Activated T-cell treated with anti-CD3 and anti-CD28 coated beads, Interleukin-2, amount 50 U/mL, for 72 hours (primary cell): ENCODE results near the gene FITM2. TPM values are rescaled to one million over a fixed set of nuclear protein-coding genes. Genes with fewer than 3 reads are reported as not detected.
"Not testable (repeated sequence)": the region's sequence is repeated elsewhere in the genome, so short reads cannot be mapped to it uniquely, and the experiment has no call there.

Experiments
- ATAC-seq, 2 donors: fragments of 150-1000 bp; cut with Tn5 transposase; replicated peaks in 1 of 2; 2 replicates each; pipeline ENCODE4 v1.10.0; 2021; ENCODE audit warnings: moderate library complexity in 2 of 2, mild to moderate bottlenecking in 1 of 2
- DNase-seq, 2 donors: peaks; one replicate each; pipeline ENCODE4 v3.0.0; 2021 to 2022; ENCODE audit warnings: mixed read lengths in 1 of 2
- H3K27ac Mint-ChIP-seq: one replicate; pipeline ENCODE4 v1.8.0; 2022; ENCODE audit warnings: mild to moderate bottlenecking, moderate library complexity, mixed read lengths
- H3K27me3 Mint-ChIP-seq: one replicate; pipeline ENCODE4 v1.8.0; 2022; ENCODE audit warnings: low read depth, mixed read lengths
- H3K36me3 Mint-ChIP-seq, 2 donors: one replicate each; pipeline ENCODE4 v1.8.0; 2022; ENCODE audit warnings: mixed read lengths in 2 of 2, mild to moderate bottlenecking in 1 of 2; ENCODE audit not compliant: insufficient read depth in 2 of 2
- H3K4me1 Mint-ChIP-seq: one replicate; pipeline ENCODE4 v1.8.0; 2022; ENCODE audit warnings: low read depth, mixed read lengths
- H3K4me3 Mint-ChIP-seq, 2 donors: one replicate each; pipeline ENCODE4 v1.8.0; 2022; ENCODE audit warnings: mild to moderate bottlenecking in 2 of 2, mixed read lengths in 2 of 2, moderate library complexity in 2 of 2
- H3K9me3 Mint-ChIP-seq, 2 donors: one replicate each; pipeline ENCODE4 v1.8.0; 2022; ENCODE audit warnings: mixed read lengths in 2 of 2
- total RNA-seq, 2 donors: library from RNA; stranded (reverse); gene quantifications; one replicate each; pipeline ENCODE4 v1.2.3, GENCODE V29; 2022

The FITM2 gene
- total RNA-seq, 2 donors from 2014 or later, result 2.9 to 3.1 TPM

DNA sequence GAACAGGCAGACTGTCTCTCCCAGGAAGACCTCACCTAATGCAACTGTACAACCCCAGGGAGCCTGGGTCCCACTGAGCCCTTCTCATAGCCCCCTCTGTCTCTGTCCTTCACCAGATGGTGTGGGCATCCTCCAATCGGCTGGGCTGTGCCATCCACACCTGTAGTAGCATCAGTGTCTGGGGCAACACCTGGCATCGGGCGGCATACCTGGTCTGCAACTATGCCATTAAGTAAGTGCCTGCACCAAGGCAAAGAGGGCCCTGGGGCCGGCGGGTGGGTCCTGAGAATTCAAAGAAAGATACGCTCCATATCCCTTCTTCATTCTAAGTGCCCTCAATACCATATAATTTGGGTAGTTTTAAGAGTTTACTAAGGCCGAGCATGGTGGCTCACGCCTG is 34.1 kb upstream of the FITM2 start:
- H3K4me1 Mint-ChIP-seq, result no peaks in the 10 kb centered on the region
- no peaks in the 10 kb centered on the region for H3K9me3 Mint-ChIP-seq
- no peak overlapping the region for H3K27ac Mint-ChIP-seq
- H3K36me3 Mint-ChIP-seq, result no peaks in the 10 kb centered on the region
- DNase-seq (no peak), ATAC-seq (no peak)
- H3K27me3 Mint-ChIP-seq, result peaks cover 6% of the 10 kb centered on the region
- no peak overlapping the region for H3K4me3 Mint-ChIP-seq

DNA sequence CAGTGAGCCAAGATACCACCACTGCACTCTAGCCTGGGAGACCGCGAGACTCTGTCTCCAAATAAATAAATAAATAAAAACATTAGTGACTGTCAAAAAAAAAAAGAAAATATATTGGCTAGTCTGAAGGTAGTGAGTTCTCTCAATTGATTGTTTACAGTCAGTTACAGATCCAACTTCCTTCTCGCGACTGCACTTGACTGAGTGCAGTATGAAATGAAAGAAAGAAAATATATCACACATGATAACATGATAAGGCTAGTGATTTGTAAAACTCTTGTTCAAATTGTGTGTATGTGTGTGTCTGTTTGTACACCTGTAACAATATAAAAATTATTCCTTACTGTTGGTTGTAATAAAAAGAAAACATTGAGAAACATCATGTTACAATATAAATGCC is 33.7 kb upstream of the FITM2 start:
- Mint-ChIP-seq H3K36me3 (no peaks in the 10 kb centered on the region), H3K27ac (no peak overlapping the region), H3K27me3 (peaks cover 6% of the 10 kb centered on the region), H3K4me1 (no peaks in the 10 kb centered on the region), H3K4me3 (no peak overlapping the region), H3K9me3 (no peaks in the 10 kb centered on the region)
- no peak for ATAC-seq
- no peak for DNase-seq

DNA sequence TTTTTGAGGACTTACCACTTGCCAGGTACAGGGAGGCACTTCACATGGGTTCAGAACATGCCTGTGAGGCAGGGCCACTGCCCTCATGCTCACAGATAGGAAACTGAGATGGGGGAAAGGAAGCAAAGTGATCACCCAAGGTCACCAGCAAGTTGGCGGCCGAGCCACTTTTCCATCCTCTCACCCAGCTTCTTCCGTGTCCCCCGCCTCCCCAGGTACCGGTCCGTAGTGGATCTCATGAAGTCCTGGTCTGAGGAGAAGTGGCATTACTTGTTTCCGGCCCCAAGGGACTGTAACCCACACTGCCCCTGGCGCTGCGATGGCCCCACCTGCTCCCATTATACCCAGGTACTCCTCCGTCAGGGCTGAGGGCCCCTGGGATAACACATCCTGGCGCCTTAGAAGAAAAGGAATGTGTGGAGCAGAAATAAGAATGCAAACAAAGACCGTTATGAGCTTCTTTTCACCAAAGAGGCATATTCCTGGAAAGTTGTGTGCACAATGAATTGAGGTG is 32.2 kb upstream of the FITM2 start:
- H3K27ac Mint-ChIP-seq, result no peak overlapping the region

DNA sequence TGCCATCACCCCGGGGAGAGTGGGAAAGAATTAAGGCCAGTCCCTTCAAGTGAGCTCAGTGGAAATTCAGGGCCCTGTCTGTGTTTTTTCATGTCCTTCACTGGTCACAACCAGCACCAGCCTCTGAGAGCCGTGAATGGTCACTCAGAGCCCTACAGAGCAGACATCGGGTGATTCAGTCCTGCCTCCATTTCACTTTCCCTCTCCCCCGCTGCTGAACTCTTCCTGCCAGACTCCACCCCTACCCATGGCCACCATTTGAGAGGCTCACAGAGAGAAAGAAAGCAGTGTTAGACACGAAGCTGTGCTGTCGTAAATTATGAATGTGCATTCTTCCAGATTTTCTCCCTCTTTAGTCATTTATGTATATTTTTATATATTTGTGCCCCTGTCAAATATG is 31.2 kb upstream of the FITM2 start:
- Mint-ChIP-seq H3K4me3 (no peak overlapping the region), H3K36me3 (no peaks in the 10 kb centered on the region), H3K27me3 (peaks cover 6% of the 10 kb centered on the region), H3K4me1 (no peaks in the 10 kb centered on the region), H3K27ac (no peak overlapping the region), H3K9me3 (no peaks in the 10 kb centered on the region)
- no peak for ATAC-seq
- no peak for DNase-seq

More for the DNA sequence above, 32.2 kb upstream of the FITM2 start:
- H3K4me1 Mint-ChIP-seq, result no peaks in the 10 kb centered on the region
- ATAC-seq (no peak), DNase-seq (no peak)
- no peaks in the 10 kb centered on the region for H3K36me3 Mint-ChIP-seq
- H3K4me3 Mint-ChIP-seq, result no peak overlapping the region
- H3K9me3 Mint-ChIP-seq, result no peaks in the 10 kb centered on the region
- peaks cover 6% of the 10 kb centered on the region for H3K27me3 Mint-ChIP-seq

DNA sequence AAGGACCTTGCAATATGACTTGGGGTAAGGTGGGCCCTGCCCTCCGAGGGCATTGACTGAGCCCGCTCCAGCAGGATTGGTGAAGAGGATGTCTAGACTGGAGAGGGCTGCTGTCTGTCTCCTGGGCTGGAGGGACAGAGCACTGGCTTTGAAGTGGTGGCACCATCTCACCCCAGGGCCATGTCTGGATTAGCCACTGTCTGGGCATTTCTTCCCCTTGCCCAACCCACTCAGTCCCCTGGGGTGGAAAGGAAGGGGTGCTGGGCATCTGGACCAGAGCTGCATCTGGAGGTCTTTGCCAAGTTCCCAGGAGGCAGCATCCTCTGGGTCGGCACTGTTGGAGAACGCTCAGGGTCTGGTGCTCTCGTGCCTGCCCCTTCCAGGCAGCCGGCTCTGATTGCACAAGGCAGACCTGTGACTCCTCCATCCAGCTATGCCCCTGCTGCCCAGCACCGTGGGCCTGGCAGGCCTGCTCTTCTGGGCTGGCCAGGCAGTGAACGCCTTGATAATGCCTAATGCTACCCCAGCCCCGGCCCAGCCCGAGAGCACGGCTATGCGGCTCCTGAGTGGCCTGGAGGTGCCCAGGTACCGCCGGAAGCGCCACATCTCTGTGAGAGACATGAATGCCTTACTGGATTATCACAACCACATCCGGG is 25.9 kb upstream of the FITM2 start, which contains the start of gene R3HDML:
R3HDML (plus strand) TSS at position 319 of the 656 bp plus-strand sequence; CDS start at position 434, 115 bp downstream.
- ATAC-seq (no peak), DNase-seq (no peak)
- Mint-ChIP-seq H3K4me1 (no peaks in the 10 kb centered on the region), H3K4me3 (no peak within 1 kb of the TSS), H3K9me3 (no peaks in the 10 kb centered on the region), H3K27ac (no peak within 1 kb of the TSS), H3K36me3 (no peaks in the 10 kb centered on the region), H3K27me3 (peaks cover 6% of the 10 kb centered on the region)

DNA sequence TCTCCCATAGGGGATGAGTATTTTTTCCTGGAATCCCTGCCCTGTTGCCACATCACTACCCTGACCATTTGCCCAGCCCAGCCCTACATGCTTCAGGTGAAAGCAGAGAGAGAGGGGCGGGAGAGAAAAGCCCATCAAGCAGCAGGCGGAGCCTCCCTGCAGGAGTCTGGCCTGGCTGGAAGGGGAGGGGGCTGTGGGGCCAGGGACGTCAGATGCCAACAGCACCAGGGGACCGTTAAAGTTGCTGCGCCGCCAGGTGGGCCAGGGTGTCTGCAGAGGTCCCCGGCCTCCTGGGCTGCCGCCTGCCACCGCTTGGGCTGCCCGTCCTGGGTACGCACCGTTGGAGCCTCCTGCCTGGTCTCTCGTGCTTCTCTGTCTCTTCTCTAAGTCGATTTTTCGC is 25.1 kb upstream of the FITM2 start:
- Mint-ChIP-seq H3K36me3 (no peaks in the 10 kb centered on the region), H3K4me1 (no peaks in the 10 kb centered on the region), H3K9me3 (no peaks in the 10 kb centered on the region), H3K27ac (no peak overlapping the region), H3K27me3 (peaks cover 6% of the 10 kb centered on the region), H3K4me3 (no peak overlapping the region)
- no peak for DNase-seq
- no peak for ATAC-seq

DNA sequence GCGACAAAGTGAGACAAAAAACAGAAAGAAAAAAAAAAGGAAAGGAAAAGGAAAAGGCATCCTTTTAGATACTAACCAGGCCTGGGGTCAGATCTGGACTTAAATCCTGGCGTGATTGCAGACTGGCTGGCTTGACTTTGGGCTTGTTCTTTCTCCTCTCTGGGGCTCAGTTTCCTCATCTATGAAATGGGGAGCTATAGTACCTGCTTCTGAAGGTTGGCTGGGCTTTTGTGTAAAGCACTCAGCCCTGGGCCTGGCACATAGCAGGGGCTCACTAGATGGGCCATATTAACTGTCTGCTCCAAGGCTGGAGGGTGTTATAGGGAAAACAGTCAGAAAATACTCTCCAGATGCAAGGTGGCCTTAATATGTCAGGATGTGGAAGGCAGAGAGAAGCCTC is 24.7 kb upstream of the FITM2 start:
- ATAC-seq, result no peak
- no peak for DNase-seq
- Mint-ChIP-seq H3K4me1 (no peaks in the 10 kb centered on the region), H3K27me3 (peaks cover 6% of the 10 kb centered on the region), H3K27ac (no peak overlapping the region), H3K4me3 (no peak overlapping the region), H3K36me3 (no peaks in the 10 kb centered on the region), H3K9me3 (no peaks in the 10 kb centered on the region)

DNA sequence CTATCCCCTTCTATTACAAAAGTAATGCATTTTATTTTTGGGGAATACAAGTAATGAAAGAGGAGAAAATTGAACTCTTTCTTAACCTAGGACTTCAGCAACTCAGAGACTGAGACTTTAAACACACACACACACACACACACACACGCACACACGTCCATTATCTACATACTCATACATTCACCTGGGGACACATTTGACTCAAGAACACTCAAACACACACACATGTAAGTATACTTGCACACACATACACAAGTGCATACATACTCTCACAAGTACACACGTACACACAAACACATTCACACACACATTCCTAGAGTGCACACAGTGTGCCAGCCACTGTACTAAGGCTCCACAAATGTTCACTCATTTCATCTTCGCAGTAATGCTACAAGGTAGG is 23.7 kb upstream of the FITM2 start:
- Mint-ChIP-seq H3K4me1 (no peaks in the 10 kb centered on the region), H3K36me3 (no peaks in the 10 kb centered on the region), H3K4me3 (no peak overlapping the region), H3K27me3 (peaks cover 6% of the 10 kb centered on the region), H3K9me3 (no peaks in the 10 kb centered on the region), H3K27ac (no peak overlapping the region)
- no peak for DNase-seq
- no peak for ATAC-seq

DNA sequence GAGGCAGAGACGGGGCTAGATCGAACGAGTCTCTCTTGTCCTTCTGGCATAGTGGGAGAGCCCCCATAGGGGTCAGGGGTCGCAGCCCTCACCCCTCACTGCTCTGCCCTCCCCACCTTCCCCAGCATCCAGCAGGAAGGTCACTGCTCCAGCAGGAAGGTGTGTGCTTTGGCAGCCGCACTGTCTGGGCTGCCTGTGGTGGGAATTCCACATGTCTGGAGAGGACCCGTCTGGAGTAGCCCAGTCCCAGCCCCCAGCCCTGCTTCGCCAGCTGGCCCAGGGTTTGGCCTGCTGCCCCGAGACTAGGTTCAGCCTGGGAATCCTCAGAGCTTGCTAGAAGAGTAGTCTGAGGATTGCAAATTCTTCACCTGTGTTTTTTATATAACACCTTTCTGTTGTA is 23.3 kb upstream of the FITM2 start:
- H3K4me3 Mint-ChIP-seq, result no peak overlapping the region
- H3K4me1 Mint-ChIP-seq, result no peaks in the 10 kb centered on the region
- peaks cover 6% of the 10 kb centered on the region for H3K27me3 Mint-ChIP-seq
- DNase-seq, result no peak
- no peaks in the 10 kb centered on the region for H3K36me3 Mint-ChIP-seq
- no peaks in the 10 kb centered on the region for H3K9me3 Mint-ChIP-seq
- no peak for ATAC-seq
- no peak overlapping the region for H3K27ac Mint-ChIP-seq

DNA sequence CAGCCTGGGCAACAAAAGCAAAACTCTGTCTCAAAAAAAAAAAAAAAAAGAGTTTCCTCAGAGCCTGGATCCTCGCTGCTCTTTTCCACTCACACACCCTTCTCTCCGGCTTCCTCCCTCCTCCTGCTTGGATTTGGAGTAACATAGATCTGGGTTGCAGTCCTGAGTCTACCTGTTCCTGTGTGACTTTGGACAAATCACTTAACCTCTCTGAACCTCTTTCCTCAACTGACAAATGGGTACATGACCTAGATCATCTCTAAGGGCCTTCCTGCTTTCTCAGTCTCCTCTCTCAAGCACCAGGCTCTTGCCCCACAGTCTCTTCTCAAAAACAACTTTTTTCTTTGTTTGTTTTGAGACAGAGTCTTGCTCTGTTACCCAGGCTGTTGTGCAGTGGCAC is 20.2 kb upstream of the FITM2 start:
- Mint-ChIP-seq H3K4me3 (no peak overlapping the region), H3K36me3 (no peaks in the 10 kb centered on the region), H3K9me3 (no peaks in the 10 kb centered on the region), H3K27ac (no peak overlapping the region), H3K4me1 (no peaks in the 10 kb centered on the region), H3K27me3 (peaks cover 18% of the 10 kb centered on the region)
- no peak for DNase-seq
- no peak for ATAC-seq

DNA sequence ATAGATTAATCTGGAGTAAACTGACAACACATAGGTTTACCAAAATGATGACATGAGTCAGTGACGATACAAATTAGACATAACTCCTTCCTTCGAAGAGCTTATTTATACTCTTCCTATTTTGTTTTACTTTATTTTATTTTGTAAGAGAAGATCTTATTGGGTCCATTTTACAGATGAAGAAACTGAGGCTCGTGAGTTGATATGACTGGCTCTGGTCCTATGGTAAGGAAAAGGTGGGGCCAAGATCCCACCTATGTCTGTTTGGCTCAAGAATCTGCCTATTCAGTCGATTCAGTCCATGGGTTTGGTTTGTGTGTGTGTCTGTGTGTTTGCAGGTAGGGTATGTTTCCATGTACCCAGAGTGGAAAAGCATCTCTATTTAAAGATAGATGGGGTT is 17.4 kb upstream of the FITM2 start:
- Mint-ChIP-seq H3K27me3 (peaks cover 13% of the 10 kb centered on the region), H3K9me3 (no peaks in the 10 kb centered on the region), H3K4me3 (no peak overlapping the region), H3K27ac (no peak overlapping the region), H3K4me1 (no peaks in the 10 kb centered on the region), H3K36me3 (no peaks in the 10 kb centered on the region)
- DNase-seq (no peak), ATAC-seq (no peak)

DNA sequence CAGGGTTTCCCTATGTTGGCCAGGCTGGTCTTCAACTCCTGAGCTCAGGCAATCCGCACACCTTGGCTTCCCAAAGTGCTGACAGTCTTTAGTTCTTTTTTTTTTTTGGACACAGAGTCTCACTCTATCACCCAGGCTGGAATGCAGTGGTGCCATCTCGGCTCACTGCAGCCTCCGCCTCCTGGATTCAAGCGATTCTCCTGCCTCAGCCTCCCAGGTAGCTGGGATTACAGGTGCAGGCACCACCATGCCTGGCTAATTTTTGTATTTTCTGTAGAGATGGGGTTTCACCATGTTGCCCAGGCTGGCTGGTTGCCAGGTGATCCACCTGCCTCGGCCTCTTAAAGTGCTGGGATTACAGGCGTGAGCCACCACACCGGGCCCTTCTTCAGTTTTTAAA is 16.7 kb upstream of the FITM2 start:
- not testable (repeated sequence) for H3K36me3 Mint-ChIP-seq, H3K9me3 Mint-ChIP-seq, DNase-seq, H3K4me1 Mint-ChIP-seq, H3K27ac Mint-ChIP-seq, ATAC-seq
- peak overlapping the region; percentile 68 to 78 for H3K4me3 Mint-ChIP-seq
- peaks cover 13% of the 10 kb centered on the region for H3K27me3 Mint-ChIP-seq

DNA sequence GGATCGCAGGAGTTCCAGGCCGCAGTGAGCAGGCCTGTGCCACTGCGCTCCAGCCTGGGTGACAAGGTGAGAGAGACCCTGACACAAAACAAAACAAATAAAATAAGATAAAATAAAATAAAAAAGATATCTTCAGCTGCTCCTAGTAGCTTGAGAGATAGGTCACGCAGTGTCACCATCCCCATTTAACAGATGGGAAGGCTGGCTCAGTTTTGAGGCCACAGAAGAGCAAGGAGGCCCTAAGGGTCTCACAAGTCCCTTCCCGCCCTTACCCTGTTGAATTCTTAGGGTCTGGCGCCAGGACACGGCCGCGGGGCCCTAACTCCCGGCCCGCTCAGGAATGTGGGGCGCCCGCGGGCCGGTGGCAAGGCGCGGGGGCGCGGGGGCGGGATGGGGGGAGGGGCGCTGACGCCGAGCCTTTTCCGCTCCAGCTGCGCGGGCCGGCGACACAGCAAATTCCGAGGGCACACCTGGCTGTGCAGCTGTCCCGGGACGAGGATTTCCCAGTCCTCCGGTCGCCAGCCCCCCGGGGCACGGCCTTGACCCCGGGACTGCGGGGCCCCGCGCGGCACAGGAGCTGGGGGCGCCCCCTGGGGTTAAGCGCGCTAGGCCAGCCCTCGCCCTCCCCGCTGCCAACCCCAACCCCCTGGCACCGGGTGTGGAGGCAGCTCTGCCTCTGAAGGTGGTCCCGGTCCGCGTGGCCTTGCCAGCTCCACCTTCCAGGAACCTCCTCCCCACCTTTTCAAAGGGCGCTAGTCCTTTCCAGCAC is 15.6 kb upstream of the FITM2 start:
- no peaks in the 10 kb centered on the region for H3K36me3 Mint-ChIP-seq
- DNase-seq (peak; percentile 24 to 29), ATAC-seq (peak; percentile 72 to 75)
- no peaks in the 10 kb centered on the region for H3K9me3 Mint-ChIP-seq
- H3K4me1 Mint-ChIP-seq, result no peaks in the 10 kb centered on the region
- H3K27me3 Mint-ChIP-seq, result peaks cover 13% of the 10 kb centered on the region
- H3K27ac Mint-ChIP-seq, result peak overlapping the region; percentile 90
- peak overlapping the region; percentile 76 to 78 for H3K4me3 Mint-ChIP-seq
